Hepatocyte (in vitro differentiated cells): ENCODE results near the gene MXRA7. TPM values are rescaled to one million over a fixed set of nuclear protein-coding genes. Genes with fewer than 3 reads are reported as not detected.
A peak's percentile ranks its signal among the peaks of the same experiment; 100 is the strongest.

Experiments used
- DNase-seq: peaks from one replicate; pipeline ENCODE4 v3.0.0-alpha.2; 2016; ENCODE audit warnings: low spot score
- H2AFZ ChIP-seq: fragments of 200-600 bp; sonication (generic); 2 replicates; pipeline ENCODE4 v1.6.0; 2016; ENCODE audit warnings: antibody characterized with exemption, mild to moderate bottlenecking
- H3K27ac ChIP-seq: fragments of 200-600 bp; sonication (generic); 2 replicates; pipeline ENCODE4 v1.5.1; 2016; ENCODE audit warnings: mild to moderate bottlenecking
- H3K27me3 ChIP-seq: fragments of 200-600 bp; sonication (generic); 2 replicates; pipeline ENCODE4 v1.6.1; 2016
- H3K36me3 ChIP-seq: fragments of 200-600 bp; sonication (generic); replicated peaks from 2 replicates; pipeline ENCODE4 v1.5.1; 2016; ENCODE audit warnings: low read depth; ENCODE audit not compliant: insufficient read depth
- H3K4me1 ChIP-seq: fragments of 200-600 bp; sonication (generic); 2 replicates; pipeline ENCODE4 v1.5.1; 2016; ENCODE audit warnings: mild to moderate bottlenecking, moderate library complexity; ENCODE audit not compliant: insufficient read depth
- H3K4me2 ChIP-seq: fragments of 200-600 bp; sonication (generic); 2 replicates; pipeline ENCODE4 v1.6.0; 2016
- H3K4me3 ChIP-seq: fragments of 200-600 bp; sonication (generic); 2 replicates; pipeline ENCODE4 v1.5.1; 2016; ENCODE audit warnings: mild to moderate bottlenecking
- H3K79me2 ChIP-seq: fragments of 200-600 bp; sonication (generic); 2 replicates; pipeline ENCODE4 v1.6.0; 2017; ENCODE audit warnings: mild to moderate bottlenecking
- H3K9me2 ChIP-seq: fragments of 200-600 bp; sonication (generic); replicated peaks from 2 replicates; pipeline ENCODE4 v1.6.0; 2017; ENCODE audit warnings: mild to moderate bottlenecking; ENCODE audit not compliant: insufficient read depth
- H3K9me3 ChIP-seq: fragments of 200-600 bp; sonication (generic); 2 replicates; pipeline ENCODE4 v1.5.1; 2016; ENCODE audit warnings: low read depth, mild to moderate bottlenecking
- H4K20me1 ChIP-seq: fragments of 200-600 bp; sonication (generic); 2 replicates; pipeline ENCODE4 v1.6.0; 2016; ENCODE audit warnings: mild to moderate bottlenecking; ENCODE audit not compliant: insufficient read depth, poor library complexity, severe bottlenecking
- EZH2 ChIP-seq: fragments of 200-600 bp; sonication (generic); IDR thresholded peaks from 2 replicates; pipeline ENCODE4 v1.6.1; 2016; ENCODE audit warnings: antibody characterized with exemption, mild to moderate bottlenecking, borderline replicate concordance
- EZH2phosphoT487 ChIP-seq: fragments of 200-600 bp; sonication (generic); IDR thresholded peaks from one replicate; pipeline ENCODE4 v1.6.1; 2018; ENCODE audit warnings: antibody characterized with exemption, mild to moderate bottlenecking, low read depth, moderate library complexity; ENCODE audit not compliant: unreplicated experiment, severe bottlenecking
- WGBS: methylation state at CpG from one replicate; pipeline ENCODE4 v1.1.6; 2016; ENCODE audit warnings: low lambda C conversion rate; ENCODE audit errors: missing lambda C conversion rate; 5-methylcytosine and 5-hydroxymethylcytosine counted together
- polyA plus RNA-seq: library from polyadenylated mRNA; unstranded; fragments of >200 nt; fragmentation: Nextera tagmentation; extraction: Ambion mirVana; gene quantifications from 2 replicates; pipeline ENCODE4 v1.2.1, GENCODE V29; 2016
- total RNA-seq: library from RNA; depleted of rRNA; stranded (reverse); fragments of >200 nt; gene quantifications from 2 replicates; pipeline ENCODE4 v1.2.3, GENCODE V29; 2014
- TF ChIP-seq, protein P1 (sequence below): fragments of 200-600 bp; sonication (generic); IDR thresholded peaks from 2 replicates; pipeline ENCODE4 v1.5.1; 2016; ENCODE audit warnings: antibody characterized with exemption, mild to moderate bottlenecking; ENCODE audit not compliant: poor library complexity

The MXRA7 gene
- total and polyA plus RNA-seq, 2 experiments from 2014 or later = 101 to 117 TPM

DNA sequence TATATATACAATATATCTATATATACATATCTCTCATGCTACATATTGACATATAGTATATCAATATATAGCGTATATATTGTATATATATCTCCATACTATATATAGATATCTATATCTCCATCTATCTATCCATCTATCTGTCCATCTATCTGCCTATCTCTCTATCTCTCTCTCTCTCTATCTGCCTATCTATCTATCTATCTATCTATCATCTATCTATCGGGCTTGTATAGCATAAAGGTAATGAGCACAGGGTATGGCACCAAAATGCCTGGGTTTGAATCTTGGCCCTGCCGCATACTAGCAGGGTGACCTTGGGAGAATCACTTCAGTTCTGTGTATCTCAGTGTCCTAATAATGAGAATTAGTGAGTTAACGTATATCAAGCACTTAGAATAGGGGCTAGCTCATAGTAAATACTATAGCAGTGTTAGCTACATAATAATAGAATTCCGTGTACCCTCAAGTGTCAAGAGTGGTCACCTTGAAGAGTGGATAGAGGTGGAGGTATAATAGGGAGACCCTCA, 68.7 kb downstream of the MXRA7 start:
- H4K20me1 ChIP-seq = no peaks in the 10 kb centered on the region
- H3K27ac ChIP-seq = peak overlapping the region; percentile 91
- TF ChIP-seq EZH2 = no peak
- no peak for TF ChIP-seq EZH2phosphoT487
- TF ChIP-seq, protein P1, sequence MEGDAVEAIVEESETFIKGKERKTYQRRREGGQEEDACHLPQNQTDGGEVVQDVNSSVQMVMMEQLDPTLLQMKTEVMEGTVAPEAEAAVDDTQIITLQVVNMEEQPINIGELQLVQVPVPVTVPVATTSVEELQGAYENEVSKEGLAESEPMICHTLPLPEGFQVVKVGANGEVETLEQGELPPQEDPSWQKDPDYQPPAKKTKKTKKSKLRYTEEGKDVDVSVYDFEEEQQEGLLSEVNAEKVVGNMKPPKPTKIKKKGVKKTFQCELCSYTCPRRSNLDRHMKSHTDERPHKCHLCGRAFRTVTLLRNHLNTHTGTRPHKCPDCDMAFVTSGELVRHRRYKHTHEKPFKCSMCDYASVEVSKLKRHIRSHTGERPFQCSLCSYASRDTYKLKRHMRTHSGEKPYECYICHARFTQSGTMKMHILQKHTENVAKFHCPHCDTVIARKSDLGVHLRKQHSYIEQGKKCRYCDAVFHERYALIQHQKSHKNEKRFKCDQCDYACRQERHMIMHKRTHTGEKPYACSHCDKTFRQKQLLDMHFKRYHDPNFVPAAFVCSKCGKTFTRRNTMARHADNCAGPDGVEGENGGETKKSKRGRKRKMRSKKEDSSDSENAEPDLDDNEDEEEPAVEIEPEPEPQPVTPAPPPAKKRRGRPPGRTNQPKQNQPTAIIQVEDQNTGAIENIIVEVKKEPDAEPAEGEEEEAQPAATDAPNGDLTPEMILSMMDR = no peak
- no peak overlapping the region for H2AFZ ChIP-seq
- H3K79me2 ChIP-seq = peaks cover 4% of the 10 kb centered on the region
- H3K27me3 ChIP-seq = no peaks in the 10 kb centered on the region
- H3K4me3 ChIP-seq = no peak overlapping the region
- H3K4me2 ChIP-seq = peak overlapping the region; percentile 66
- no peaks in the 10 kb centered on the region for H3K36me3 ChIP-seq
- WGBS = 91% methylated on average over 5 of the region's 5 CpGs
- no peaks in the 10 kb centered on the region for H3K9me2 ChIP-seq
- H3K9me3 ChIP-seq = peaks cover 3% of the 10 kb centered on the region
- DNase-seq = no peak
- peaks cover 32% of the 10 kb centered on the region for H3K4me1 ChIP-seq

DNA sequence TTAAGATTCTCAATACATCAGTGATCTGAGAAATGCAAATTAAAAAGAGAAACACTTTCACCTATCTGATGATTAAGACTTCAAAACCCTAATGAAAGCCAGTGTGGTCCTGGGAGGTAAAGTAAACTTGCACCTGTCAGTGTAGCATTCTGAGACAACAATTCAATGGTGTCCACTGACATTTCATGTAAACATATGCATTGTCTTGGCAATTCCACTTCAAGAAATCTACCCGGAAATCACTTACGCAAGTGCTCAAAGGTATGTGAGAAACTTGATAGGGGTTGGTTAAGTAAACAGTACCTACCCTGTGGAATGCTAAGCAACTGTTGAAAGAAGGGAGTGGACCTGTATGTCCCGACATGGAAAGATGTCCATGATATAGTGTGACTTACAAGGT, 69.3 kb downstream of the MXRA7 start:
- WGBS = 26% methylated on average over 3 of the region's 3 CpGs
- Histone ChIP-seq H3K27ac (peak overlapping the region; percentile 67), H3K4me3 (no peak overlapping the region)

DNA sequence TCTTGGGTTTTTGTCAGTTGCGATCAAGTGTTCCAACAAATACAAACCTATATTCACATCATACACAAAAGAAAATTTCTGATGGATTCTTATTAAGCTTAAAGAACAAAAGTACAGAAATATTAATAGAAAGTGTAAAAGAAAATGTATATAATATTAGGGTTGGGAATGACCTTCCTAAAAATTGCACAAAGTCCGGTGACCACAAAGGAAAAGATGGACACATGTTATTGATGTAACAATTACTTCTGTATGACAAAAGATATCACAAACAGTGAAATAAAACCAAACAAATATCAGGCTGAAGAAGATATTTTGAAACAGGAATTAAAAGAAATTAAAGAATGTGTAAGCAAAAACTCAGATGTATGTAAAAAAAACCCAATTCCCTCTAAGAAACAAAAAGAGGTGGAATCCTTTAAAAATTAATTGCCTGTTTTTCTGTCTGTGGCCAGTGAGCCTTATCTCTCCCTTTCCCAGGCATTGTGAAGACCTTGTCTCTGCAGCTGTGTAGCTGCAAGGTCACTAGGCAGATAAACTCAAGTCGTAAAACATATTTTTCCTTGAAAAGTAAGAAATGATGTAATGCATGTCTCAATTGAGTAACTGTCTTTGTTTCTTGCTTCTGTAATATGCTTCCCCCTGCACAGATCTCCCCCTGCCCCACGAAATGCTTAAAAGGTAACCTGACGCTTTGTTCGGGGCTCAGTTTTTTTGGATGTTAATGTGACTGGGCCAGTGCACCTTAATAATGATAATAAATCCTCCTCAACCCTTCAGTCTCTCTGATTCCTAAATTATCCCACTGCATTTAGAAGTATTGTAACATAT, 70.0 kb downstream of the MXRA7 start:
- H3K79me2 ChIP-seq = peaks cover 4% of the 10 kb centered on the region
- DNase-seq = no peak
- 32% methylated on average over 6 of the region's 6 CpGs for whole genome bisulfite sequencing
- no peaks in the 10 kb centered on the region for H3K9me2 ChIP-seq
- H3K4me1 ChIP-seq = peaks cover 30% of the 10 kb centered on the region
- no peaks in the 10 kb centered on the region for H4K20me1 ChIP-seq
- peak overlapping the region; percentile 63 for H3K4me2 ChIP-seq
- no peaks in the 10 kb centered on the region for H3K36me3 ChIP-seq
- H3K9me3 ChIP-seq = no peaks in the 10 kb centered on the region
- H3K4me3 ChIP-seq = no peak overlapping the region
- no peak overlapping the region for H2AFZ ChIP-seq
- no peaks in the 10 kb centered on the region for H3K27me3 ChIP-seq
- peak overlapping the region; percentile 67 for H3K27ac ChIP-seq
- TF ChIP-seq EZH2 = no peak
- TF ChIP-seq EZH2phosphoT487 = no peak
- TF ChIP-seq, protein P1 = no peak

More for the DNA sequence above, 69.3 kb downstream of the MXRA7 start:
- peak; percentile 51 for DNase-seq
- Histone ChIP-seq H3K9me3 (no peaks in the 10 kb centered on the region), H3K4me1 (peaks cover 32% of the 10 kb centered on the region), H3K36me3 (no peaks in the 10 kb centered on the region), H3K79me2 (peaks cover 4% of the 10 kb centered on the region), H3K4me2 (peak overlapping the region; percentile 66), H3K9me2 (no peaks in the 10 kb centered on the region), H2AFZ (no peak overlapping the region), H4K20me1 (no peaks in the 10 kb centered on the region), H3K27me3 (no peaks in the 10 kb centered on the region)
- no peak for TF ChIP-seq EZH2phosphoT487
- TF ChIP-seq, protein P1 = no peak
